ENCODE measurements around the gene NFU1. TPM values are rescaled to one million over a fixed set of nuclear protein-coding genes. Genes with fewer than 3 reads are reported as not detected.

Gene NFU1
- total and polyA plus RNA-seq, 2 of the 13 experiments (the other 11 are each of a cell fraction or from before 2014, with no cell fraction given), result 39.1 to 84.0 TPM

DNA sequence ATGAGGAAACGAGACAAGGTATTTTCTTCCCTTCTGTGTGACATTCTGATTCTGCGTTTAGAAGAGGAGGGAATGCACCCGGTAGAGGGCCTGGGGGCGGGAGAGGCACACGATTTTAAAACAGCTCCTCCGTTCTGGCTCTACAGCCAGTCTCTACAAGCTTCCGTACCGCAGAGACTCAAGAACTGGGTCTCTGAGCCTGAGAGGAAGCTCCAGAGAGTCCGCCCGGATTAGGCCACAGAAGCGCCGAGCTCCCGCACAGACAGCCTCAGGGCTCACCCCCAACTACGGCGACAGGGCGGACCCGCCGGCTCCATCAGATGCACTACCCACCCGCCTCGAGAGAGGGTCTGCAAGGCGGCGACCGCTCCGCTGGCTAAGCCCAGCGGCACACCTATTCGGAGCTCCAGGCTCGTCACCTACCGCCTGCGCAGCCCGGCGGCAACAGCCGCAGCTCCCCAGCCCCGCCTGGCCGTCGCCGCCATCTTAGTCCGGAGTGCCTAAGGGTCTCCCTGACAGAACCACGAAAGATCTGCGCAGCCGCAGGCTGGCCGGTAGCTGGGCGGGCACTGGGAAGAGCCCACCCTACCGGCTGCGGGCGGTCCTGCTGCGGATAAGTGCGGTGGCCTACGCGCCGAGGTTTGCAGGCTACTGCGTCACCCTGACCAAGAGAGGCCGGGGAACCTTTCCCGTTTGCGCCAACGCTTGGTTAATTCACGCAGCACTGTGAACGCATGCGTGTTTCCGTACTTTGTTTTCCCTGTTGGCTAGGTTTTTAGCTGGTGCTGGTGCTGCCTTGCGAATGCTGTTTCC lies at the start of gene NFU1 (continued):
- TF ChIP-seq, protein P1, sequence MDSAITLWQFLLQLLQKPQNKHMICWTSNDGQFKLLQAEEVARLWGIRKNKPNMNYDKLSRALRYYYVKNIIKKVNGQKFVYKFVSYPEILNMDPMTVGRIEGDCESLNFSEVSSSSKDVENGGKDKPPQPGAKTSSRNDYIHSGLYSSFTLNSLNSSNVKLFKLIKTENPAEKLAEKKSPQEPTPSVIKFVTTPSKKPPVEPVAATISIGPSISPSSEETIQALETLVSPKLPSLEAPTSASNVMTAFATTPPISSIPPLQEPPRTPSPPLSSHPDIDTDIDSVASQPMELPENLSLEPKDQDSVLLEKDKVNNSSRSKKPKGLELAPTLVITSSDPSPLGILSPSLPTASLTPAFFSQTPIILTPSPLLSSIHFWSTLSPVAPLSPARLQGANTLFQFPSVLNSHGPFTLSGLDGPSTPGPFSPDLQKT (CRISPR knock-in tag; IDR thresholded peaks at IDR 0.05; ENCODE audit: borderline replicate concordance), result no peak
- TF ChIP-seq ONECUT2 (CRISPR knock-in tag; IDR thresholded peaks at IDR 0.05) (no peak), PRDM15 (CRISPR knock-in tag; IDR thresholded peaks at IDR 0.05) (peak; percentile 40; the same call in 1 of the 2 replicates), HMG20B (CRISPR knock-in tag; conservative IDR thresholded peaks at IDR 0.05) (0 out of 2 replicates have a peak, but pooled peaks have one; percentile 23), NCOR1 (IDR thresholded peaks at IDR 0.05; ENCODE audit: borderline replicate concordance, low read length) (no peak; the same call in 1 of the 2 replicates), ZNF569 (CRISPR knock-in tag; IDR thresholded peaks at IDR 0.05; ENCODE audit: borderline replicate concordance) (no peak), SNAI1 (CRISPR knock-in tag; IDR thresholded peaks at IDR 0.05; ENCODE audit: borderline replicate concordance) (peak; percentile 86), RFX1 (IDR thresholded peaks at IDR 0.05) (no peak), MTERF4 (CRISPR knock-in tag; IDR thresholded peaks at IDR 0.05) (peak; percentile 75), CBFB (CRISPR knock-in tag; IDR thresholded peaks at IDR 0.05) (peak; percentile 86), TCF12 (IDR thresholded peaks at IDR 0.05) (no peak), TCF12 (CRISPR knock-in tag; IDR thresholded peaks at IDR 0.05) (no peak), RFXANK (CRISPR knock-in tag; IDR thresholded peaks at IDR 0.05) (no peak), CSRNP2 (CRISPR knock-in tag; conservative IDR thresholded peaks at IDR 0.05; ENCODE audit: low read depth) (no peak), SETDB1 (CRISPR knock-in tag; IDR thresholded peaks at IDR 0.05; ENCODE audit: borderline replicate concordance) (no peak), MBNL3 (CRISPR knock-in tag; conservative IDR thresholded peaks at IDR 0.05) (no peak)
- TF ChIP-seq, protein P2, sequence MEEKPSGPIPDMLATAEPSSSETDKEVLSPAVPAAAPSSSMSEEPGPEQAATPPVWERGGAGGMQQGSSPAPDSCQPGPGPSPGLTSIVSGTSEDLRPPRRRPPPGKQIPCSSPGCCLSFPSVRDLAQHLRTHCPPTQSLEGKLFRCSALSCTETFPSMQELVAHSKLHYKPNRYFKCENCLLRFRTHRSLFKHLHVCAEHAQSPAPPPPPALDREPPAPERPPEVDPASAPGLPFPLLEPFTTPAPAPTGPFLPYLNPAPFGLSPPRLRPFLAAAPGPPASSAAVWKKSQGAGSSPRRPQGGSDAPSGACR (CRISPR knock-in tag; IDR thresholded peaks at IDR 0.05), result peak; percentile 90
- TF ChIP-seq, protein P3, sequence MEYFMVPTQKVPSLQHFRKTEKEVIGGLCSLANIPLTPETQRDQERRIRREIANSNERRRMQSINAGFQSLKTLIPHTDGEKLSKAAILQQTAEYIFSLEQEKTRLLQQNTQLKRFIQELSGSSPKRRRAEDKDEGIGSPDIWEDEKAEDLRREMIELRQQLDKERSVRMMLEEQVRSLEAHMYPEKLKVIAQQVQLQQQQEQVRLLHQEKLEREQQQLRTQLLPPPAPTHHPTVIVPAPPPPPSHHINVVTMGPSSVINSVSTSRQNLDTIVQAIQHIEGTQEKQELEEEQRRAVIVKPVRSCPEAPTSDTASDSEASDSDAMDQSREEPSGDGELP (IDR thresholded peaks at IDR 0.05; ENCODE audit: borderline replicate concordance, low read depth), result peak; percentile 34; the same call in 1 of the 2 replicates

Data from HepG2 (cell line).